KOPT-K1 (cell line): Measurements from ENCODE around the gene GALNT9.
"Not testable (repeated sequence)": the region's sequence is repeated elsewhere in the genome, so short reads cannot be mapped to it uniquely, and the experiment has no call there.

Experiments
- H3K27ac ChIP-seq: fragments of 200-600 bp; sonication (generic); 2 replicates; pipeline ENCODE4 v1.5.1; 2016; ENCODE audit warnings: antibody characterized with exemption, mild to moderate bottlenecking, low read depth, low read length; ENCODE audit not compliant: poor library complexity, severe bottlenecking
- H3K36me3 ChIP-seq: fragments of 200-600 bp; sonication (generic); 2 replicates; pipeline ENCODE4 v1.5.1; 2017; ENCODE audit warnings: antibody characterized with exemption, mild to moderate bottlenecking, low read length, moderate library complexity; ENCODE audit not compliant: insufficient read depth
- H3K9me3 ChIP-seq: fragments of 200-600 bp; sonication (generic); 2 replicates; pipeline ENCODE4 v1.5.1; 2017; ENCODE audit warnings: antibody characterized with exemption, low read length, mild to moderate bottlenecking; ENCODE audit not compliant: insufficient read depth, poor library complexity, severe bottlenecking

GALNT9 gene

DNA sequence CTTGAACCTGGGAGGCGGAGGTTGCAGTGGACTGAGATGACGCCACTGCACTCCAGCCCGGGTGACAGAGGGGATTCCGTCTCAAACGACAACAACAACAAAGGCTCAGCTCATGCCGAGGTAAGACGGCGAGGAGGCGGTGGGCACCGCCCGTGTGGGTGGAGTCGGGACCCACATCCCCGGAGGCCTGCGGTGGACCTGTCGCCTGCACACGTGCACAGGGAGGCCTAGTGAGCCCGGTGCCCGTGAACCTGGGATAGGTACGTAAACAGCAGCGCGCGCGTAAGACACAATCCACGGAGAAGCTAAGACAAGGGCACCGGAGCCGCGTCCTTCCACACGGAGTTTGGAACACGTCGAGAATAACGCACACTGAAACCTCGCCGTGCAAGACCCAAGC is 78.7 kb downstream of the GALNT9 start:
- Histone ChIP-seq H3K27ac (no peak overlapping the region), H3K9me3 (no peaks in the 10 kb centered on the region), H3K36me3 (no peaks in the 10 kb centered on the region)

DNA sequence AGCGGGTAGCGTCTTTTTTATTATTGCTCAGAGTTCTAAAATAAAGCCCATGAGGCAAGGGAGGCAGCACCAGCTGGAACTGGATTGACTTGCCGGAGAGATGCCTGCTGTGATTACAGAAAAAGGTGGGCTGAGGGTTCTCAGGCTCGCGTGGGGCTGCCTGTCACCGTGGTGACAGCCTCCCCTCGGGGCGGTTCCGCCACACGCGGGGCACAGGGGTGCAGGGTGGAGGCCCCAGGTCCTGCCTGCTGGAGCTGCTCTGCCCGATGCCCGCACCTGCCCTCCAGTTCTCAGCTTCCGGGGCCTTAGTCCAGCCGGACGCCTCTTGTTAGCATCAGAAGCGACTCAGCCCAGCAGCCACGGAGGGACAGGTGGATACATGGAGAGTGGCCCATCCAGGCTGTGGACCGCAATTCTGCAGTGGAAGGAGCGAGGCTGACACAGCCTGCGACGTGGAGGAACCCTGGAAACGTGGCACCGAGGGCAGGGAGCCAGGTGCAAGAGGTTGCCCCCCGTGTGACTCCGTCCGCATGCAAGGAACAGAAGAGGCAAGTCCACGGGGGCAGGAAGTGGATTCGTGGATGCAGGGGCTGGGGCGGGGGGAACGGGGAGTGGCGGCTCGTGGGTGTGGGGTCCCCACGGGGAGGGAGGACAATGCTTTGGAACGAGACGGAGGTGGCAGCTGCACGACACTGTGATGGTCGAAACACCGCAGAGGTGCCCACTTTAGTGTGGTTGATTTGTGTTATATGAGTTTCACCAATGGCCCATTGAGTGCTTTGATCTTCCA is 79.5 kb downstream of the GALNT9 start:
- H3K36me3 ChIP-seq = no peaks in the 10 kb centered on the region
- H3K9me3 ChIP-seq = no peaks in the 10 kb centered on the region

DNA sequence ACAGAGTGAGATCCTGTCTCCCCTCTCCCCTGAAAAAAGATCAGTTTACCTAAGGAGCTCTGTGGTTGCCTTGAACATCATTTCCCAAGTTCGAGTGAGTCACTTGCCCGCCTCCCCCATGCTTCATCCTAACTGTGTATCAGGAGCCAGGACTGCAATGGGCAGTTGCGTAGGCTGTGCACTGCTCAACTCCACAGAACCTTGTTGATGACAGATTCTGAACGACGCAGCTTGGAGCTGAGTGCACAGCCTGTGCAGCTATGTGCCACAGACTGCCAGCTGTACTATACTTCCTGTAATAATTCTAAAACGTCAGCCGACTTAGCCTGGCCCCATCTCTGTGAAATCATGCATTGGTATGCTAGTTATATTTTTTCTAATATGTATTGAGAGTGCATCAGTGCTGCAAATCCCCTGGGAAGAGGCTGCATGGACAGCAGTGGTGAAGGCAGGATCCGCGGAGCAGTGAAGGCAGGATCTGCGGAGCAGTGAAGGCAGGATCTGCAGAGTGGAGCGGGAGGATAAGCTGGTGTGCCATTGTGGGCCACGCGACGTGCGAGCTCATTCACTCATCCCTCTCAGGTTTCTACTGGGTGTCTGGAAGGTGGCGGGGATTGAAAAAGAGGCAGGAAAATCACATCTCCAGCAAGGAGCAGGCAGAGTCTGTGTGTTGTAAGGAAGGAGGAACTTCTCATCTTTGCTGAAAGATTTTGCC is 80.8 kb downstream of the GALNT9 start:
- Histone ChIP-seq H3K9me3 (no peaks in the 10 kb centered on the region), H3K36me3 (no peaks in the 10 kb centered on the region), H3K27ac (no peak overlapping the region)

More for the DNA sequence above, 79.5 kb downstream of the GALNT9 start:
- no peak overlapping the region for H3K27ac ChIP-seq

DNA sequence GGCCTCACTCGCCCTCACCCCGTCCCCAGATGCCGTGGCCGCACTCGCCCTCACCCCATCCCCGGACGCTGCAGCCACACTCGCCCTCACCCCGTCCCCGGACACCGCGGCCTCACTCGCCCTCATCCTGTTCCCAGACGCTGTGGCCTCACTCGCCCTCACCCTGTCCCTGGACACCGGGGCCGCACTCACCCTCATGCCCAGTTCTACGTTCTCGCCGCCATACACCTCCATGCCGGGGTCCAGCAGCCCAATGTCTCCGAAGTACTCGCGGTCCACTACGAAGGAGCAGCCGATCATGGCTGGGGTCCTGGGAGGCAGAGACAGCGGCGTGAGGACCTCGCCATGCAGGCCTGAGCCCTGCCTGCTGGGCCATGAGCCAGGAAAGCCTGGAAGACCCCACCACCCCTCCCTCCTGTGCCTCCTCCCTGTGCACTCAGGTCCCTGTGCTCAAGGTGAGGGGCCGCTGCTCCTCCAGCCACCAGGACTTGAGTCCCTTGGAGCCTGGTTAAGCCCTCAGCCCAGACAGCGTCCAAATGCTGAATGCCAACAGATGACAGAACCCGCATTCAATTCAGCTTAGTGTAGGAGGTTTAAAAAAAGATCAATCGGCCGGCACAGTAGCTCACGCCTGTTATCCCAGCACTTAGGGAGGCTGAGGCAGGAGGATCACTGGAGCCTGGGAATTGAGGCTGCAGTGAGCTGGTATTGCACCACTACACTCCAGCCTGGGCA is 81.5 kb downstream of the GALNT9 start:
- H3K9me3 ChIP-seq = no peaks in the 10 kb centered on the region
- no peaks in the 10 kb centered on the region for H3K36me3 ChIP-seq
- no peak overlapping the region for H3K27ac ChIP-seq

DNA sequence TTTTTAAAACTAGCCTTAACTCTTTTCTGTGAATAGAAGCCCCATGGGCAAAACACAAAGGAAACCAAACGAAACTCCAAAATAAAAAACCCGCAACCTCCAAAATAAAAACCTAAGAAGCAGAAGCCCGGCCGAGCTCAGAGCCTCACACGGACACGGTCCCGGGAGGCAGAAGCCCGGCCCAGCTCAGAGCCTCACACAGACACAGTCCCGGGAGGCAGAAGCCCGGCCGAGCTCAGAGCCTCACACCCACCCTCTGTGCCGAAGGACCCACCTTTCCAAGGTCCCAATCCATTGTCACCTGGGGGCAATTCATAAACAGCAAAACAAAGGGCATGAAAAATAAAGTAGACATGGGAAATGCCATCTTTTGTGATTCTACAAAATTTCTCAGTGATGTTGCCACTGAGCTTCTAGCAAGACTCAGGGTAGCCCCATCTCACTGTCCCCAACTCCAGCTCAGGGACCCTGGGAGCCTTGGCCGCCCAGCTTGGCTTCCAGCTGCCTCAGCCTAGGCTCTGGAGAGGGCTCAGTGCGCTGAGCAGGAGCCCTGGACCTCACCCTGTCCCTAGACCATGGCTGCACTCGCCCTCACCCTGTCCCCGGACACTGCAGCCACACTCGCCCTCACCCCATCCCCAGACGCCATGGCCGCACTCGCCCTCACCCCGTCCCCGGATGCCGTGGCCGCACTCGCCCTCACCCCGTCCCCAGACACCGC is 82.2 kb downstream of the GALNT9 start:
- Histone ChIP-seq H3K36me3 (no peaks in the 10 kb centered on the region), H3K27ac (no peak overlapping the region), H3K9me3 (no peaks in the 10 kb centered on the region)

DNA sequence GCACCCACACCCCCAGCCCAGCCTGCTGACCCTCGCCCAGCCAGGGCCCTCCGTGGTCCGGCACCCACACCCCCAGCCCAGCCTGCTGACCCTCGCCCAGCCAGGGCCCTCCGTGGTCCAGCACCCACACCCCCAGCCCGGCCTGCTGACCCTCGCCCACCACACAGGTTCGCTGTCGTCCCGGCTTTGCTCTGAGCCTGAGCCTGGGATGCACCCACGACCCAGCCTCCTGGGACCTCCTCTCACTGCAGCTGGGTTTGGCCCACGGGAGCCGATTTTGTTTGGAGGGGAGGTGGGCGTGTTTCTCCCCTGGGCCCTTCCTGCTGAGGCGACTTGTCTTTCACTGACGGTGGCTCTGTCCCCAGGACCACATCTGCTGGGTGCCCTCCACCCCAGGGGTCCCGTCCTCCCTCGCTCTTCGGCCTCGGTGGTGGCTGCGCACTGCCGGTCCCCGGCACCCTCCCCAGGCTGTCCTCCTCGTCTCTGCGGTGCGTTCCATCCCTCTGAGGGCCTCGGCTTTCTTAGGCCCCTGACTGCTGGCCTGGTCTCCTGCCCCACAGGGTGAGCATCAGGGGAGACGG is 83.8 kb downstream of the GALNT9 start:
- H3K36me3 ChIP-seq = no peaks in the 10 kb centered on the region
- H3K27ac ChIP-seq = no peak overlapping the region

DNA sequence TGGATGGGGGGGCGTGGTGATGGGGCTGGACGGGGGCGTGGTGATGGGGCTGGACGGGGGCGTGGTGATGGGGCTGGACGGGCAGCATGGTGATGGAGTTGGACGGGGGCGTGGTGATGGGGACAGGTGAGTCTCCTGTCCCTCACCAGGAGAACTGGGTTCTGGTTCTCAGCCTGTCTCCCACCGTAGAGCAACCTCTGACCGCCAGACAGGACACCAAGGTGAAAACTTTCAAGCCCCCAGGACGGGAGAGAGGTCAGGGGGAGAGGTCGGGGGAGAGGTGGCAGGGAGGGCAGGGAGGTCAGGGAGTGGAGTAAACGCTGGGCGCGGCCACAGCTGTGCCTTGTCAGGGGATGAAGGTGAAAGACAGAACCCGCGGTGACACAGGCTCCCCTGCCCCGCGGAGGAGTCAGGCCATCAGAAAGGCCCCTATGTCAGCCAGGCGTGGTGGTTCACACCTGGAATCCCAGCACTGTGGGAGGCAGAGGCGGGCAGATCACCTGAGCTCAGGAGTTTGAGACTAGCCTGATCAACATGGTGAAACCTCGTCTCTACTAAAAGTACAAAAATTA is 84.6 kb downstream of the GALNT9 start:
- H3K36me3 ChIP-seq = no peaks in the 10 kb centered on the region

More for the DNA sequence above, 83.8 kb downstream of the GALNT9 start:
- H3K9me3 ChIP-seq = no peaks in the 10 kb centered on the region

DNA sequence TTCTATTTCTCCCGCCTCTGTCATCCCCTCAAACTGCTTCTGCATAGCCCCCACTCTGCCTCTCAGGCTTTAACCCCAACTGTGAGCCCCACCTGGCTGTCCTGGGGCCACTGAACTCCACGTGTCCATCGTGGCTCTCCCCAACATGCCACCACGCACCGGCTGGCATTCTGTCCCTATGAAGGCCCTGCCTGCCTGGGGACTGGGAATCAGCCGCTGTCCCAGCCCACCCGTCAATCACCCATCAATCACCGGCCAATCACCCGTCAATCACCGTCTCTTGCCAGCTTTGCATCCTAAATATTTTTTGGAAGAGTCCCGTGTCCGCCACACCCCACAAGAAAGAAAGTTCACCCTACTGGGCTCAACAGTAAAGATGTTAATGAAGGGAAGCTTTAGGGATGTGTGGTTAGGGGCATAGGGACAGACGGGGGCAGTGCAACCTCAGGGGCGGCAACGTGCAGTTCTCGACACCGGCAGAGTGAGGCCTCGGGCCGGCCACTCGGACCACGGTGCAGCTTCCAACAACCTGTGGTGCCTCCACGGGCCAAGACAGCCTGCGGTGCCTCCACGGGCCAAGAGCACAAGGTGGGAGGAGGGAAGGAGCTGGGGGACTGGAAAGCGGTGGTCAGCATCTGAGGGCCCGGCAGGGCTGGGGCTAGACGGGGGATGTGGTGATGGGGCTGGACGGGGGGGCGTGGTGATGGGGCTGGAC is 85.6 kb downstream of the GALNT9 start:
- Histone ChIP-seq H3K36me3 (no peaks in the 10 kb centered on the region), H3K9me3 (no peaks in the 10 kb centered on the region), H3K27ac (no peak overlapping the region)

More for the DNA sequence above, 84.6 kb downstream of the GALNT9 start:
- no peak overlapping the region for H3K27ac ChIP-seq
- H3K9me3 ChIP-seq = no peaks in the 10 kb centered on the region

DNA sequence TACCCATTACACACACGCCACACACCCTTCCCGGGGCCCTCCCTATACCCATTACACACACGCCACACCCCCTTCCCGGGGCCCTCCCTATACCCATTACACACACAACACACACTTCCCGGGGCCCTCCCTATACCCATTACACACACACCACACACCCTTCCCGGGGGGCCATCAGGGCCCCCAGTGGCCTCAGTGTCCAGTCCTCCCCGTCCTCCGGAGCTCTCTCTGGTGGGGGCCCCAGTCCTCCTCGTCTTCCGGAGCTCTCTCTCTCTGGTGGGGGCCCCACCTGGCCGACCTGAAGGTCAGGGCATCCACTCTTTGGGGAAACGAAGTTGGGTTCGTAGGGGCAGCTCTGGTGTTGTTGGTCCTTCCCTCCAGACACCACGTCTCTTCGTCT is 86.2 kb downstream of the GALNT9 start:
- not testable (repeated sequence) for H3K9me3 ChIP-seq, H3K27ac ChIP-seq, H3K36me3 ChIP-seq

DNA sequence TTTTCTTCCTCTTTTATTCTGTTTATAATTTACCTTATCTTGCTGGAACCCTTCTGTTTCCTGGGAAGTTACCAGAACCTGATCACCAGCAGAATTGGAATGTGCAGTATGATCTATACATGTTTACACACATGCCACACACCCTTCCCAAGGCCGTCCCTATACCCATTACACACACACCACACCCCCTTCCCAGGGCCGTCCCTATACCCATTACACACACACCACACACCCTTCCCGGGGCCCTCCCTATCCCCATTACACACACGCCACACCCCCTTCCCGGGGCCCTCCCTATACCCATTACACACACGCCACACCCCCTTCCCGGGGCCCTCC is 88.8 kb downstream of the GALNT9 start:
- not testable (repeated sequence) for H3K9me3 ChIP-seq, H3K27ac ChIP-seq, H3K36me3 ChIP-seq

DNA sequence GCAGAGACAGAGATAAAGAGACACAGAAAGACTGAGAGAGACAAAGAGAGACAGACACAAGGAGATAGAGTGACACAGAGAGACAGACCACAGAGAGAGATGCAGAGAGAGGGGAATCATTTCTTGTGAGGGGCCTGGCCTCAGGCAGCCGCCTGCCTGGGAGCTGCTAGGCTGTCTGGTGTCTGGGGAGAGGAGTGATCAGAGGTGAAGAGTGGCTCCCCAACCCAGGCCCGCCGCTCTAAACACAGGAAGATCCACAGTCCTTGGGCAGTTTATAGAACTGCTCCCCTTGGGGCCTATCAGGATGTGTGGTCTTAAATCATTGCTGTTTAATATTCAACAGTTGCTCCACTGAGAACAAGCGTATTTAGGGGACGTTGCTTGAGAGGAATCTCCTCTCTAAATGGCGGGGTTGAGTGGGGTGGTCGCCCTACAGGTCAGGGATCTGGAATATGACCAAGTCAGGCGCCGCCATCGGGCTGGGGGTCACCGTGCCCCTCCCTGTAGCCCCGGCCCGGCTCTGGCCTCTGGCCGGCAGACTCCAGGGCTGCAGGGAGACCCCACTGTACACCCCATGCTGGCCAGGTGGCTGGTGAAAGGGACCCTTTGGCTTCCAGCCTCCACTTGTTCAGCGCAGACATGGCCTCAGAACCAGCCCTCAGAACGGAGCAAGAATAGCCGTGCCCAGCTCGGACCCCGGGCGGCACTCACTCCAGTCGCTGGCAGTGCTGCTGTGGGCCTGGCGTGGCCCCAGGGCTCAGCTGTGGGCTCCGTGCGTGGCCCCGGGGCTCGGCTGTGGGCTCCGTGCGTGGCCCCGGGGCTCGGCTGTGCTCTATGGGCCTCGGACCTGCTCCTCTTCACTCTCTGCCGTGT is 89.4 kb downstream of the GALNT9 start:
- no peaks in the 10 kb centered on the region for H3K36me3 ChIP-seq
- H3K27ac ChIP-seq = no peak overlapping the region

DNA sequence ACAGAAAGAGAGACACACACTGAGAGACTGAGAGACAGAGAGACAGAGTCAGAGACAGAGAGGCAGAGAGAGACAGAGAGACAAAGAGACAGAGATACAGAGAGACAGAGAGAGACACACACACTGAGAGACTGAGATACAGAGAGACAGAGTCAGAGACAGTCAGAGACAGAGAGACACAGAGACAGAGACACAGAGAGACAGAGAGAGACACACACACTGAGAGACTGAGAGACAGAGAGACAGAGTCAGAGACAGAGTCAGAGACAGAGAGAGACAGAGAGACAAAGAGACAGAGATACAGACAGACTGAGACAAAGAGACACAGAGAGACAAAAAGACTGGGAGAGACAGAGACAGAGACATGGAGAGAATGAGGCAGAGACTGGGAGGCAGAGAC is 90.0 kb downstream of the GALNT9 start:
- Histone ChIP-seq H3K9me3 (no peaks in the 10 kb centered on the region), H3K36me3 (no peaks in the 10 kb centered on the region), H3K27ac (no peak overlapping the region)

More for the DNA sequence above, 89.4 kb downstream of the GALNT9 start:
- no peaks in the 10 kb centered on the region for H3K9me3 ChIP-seq

DNA sequence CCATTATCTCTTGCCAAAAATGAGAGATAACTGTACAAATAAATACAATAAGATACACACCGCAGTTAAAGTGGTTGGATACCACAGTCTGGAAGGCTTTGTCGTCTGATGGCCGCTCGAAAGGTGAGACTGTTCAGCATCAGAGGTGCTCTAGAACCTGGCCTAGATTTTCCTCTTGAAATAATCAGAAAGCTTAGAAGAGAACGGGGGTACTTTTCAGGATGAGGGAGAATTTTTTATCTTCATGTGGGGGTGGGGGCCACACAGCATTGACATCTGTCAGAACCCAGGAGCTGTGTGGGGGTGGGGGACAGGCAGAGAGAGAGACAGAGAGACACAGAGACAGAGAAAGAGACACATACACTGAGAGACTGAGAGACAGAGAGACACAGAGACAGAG is 90.5 kb downstream of the GALNT9 start:
- H3K27ac ChIP-seq = no peak overlapping the region
- no peaks in the 10 kb centered on the region for H3K9me3 ChIP-seq
- no peaks in the 10 kb centered on the region for H3K36me3 ChIP-seq
